Measurements from ENCODE around the gene CRISPLD2.

GRCh38 chr16:84889066-84889465, 69.3 kb downstream of the CRISPLD2 start:
- TF ChIP-seq CTCF (IDR thresholded peaks at IDR 0.05; ENCODE audit: low read depth, low read length) = no peak
- no peak for TF ChIP-seq EZH2phosphoT487 (IDR thresholded peaks at IDR 0.05; ENCODE audit: low read depth)

Measured in OCI-LY3 (cell line).